Tibial artery (tissue), 4 donors: ENCODE results near the gene PTPN14.

Source experiments
- DNase-seq, 2 donors: peaks; one replicate each; pipeline ENCODE4 v3.0.0-alpha.2; 2019
- H3K27ac ChIP-seq, 2 donors: fragments of 200-600 bp; sonication (generic) in 1 of 2; 1 replicate in 1 of 2; 2 replicates in 1 of 2; pipeline ENCODE4 v1.5.1; 2018 to 2019; ENCODE audit warnings: mild to moderate bottlenecking in 1 of 2
- H3K27me3 ChIP-seq, 2 donors: fragments of 200-600 bp; sonication (generic) in 1 of 2; one replicate each; pipeline versions ENCODE4 v1.5.1 to v1.6.0; 2016 to 2019
- H3K36me3 ChIP-seq, 3 donors: fragments of 200-600 bp; sonication (generic) in 2 of 3; one replicate each; pipeline ENCODE4 v1.5.1; 2016 to 2019; ENCODE audit warnings: mild to moderate bottlenecking in 2 of 3
- H3K4me1 ChIP-seq, 4 donors: fragments of 200-600 bp; sonication (generic) in 2 of 4; 1 replicate in 3 of 4; 2 replicates in 1 of 4; pipeline ENCODE4 v1.5.1; 2016 to 2019
- H3K4me3 ChIP-seq, 2 donors: fragments of 200-600 bp; sonication (generic) in 1 of 2; 1 replicate in 1 of 2; 2 replicates in 1 of 2; pipeline ENCODE4 v1.5.1; 2018 to 2019; ENCODE audit warnings: mild to moderate bottlenecking in 2 of 2
- H3K9me3 ChIP-seq, 3 donors: fragments of 200-600 bp; sonication (generic) in 1 of 3; one replicate each; pipeline ENCODE4 v1.5.1; 2016 to 2019
- CTCF ChIP-seq, 2 experiments: fragments of 200-600 bp in 1 of 2; fragments of 450-650 bp in 1 of 2; IDR thresholded peaks; one replicate each; pipeline ENCODE4 v1.5.1; 2017 to 2019; ENCODE audit warnings: antibody characterized with exemption in 2 of 2, mild to moderate bottlenecking in 1 of 2, moderate library complexity in 1 of 2
- intact Hi-C: fragments of 100-400 bp; cut with DNase I; formaldehyde crosslinking; loops from one replicate; pipeline ENCODE4 v1.15.0; 2023; ENCODE audit warnings: low total_unique reads

PTPN14 gene

GRCh38 chr1:214538496-214538895, 12.9 kb downstream of the PTPN14 start:
- Histone ChIP-seq H3K4me3 (no peak overlapping the region), H3K27ac (no peak overlapping the region)

GRCh38 chr1:214537872-214538473, 13.4 kb downstream of the PTPN14 start:
- intact Hi-C loops, result no loop called here
- no peak for TF ChIP-seq CTCF (IDR thresholded peaks at IDR 0.05)
- H3K9me3 ChIP-seq, result no peaks in the 10 kb centered on the region
- peaks cover 0 to 35% (median 3%) of the 10 kb centered on the region in 4 donors for H3K4me1 ChIP-seq
- peaks cover 0 to 1% (median 0%) of the 10 kb centered on the region in 3 donors for H3K36me3 ChIP-seq
- H3K27ac ChIP-seq, result no peak overlapping the region
- H3K27me3 ChIP-seq, result no peaks in the 10 kb centered on the region
- no peak overlapping the region for H3K4me3 ChIP-seq
- no peak for DNase-seq

More at GRCh38 chr1:214538496-214538895, 12.9 kb downstream of the PTPN14 start:
- H3K9me3 ChIP-seq, result no peaks in the 10 kb centered on the region
- no peak for TF ChIP-seq CTCF (IDR thresholded peaks at IDR 0.05)
- no peaks in the 10 kb centered on the region for H3K27me3 ChIP-seq
- H3K4me1 ChIP-seq, result peaks cover 0 to 36% (median 3%) of the 10 kb centered on the region in 4 donors
- DNase-seq, result no peak
- intact Hi-C loops, result no loop called here
- no peaks in the 10 kb centered on the region for H3K36me3 ChIP-seq

GRCh38 chr1:214537219-214537618, 14.2 kb downstream of the PTPN14 start:
- Histone ChIP-seq H3K36me3 (peaks cover 0 to 9% (median 0%) of the 10 kb centered on the region in 3 donors), H3K4me3 (no peak overlapping the region), H3K27me3 (no peaks in the 10 kb centered on the region), H3K9me3 (no peaks in the 10 kb centered on the region), H3K27ac (no peak overlapping the region), H3K4me1 (peaks cover 0 to 28% (median under 1%) of the 10 kb centered on the region in 4 donors)
- TF ChIP-seq CTCF (IDR thresholded peaks at IDR 0.05), result no peak
- intact Hi-C loops, result no loop called here
- DNase-seq, result no peak

- no peak overlapping the region for H3K27ac ChIP-seq
- H3K4me1 ChIP-seq, result peaks cover 0 to 28% (median 11%) of the 10 kb centered on the region in 4 donors
- H3K4me3 ChIP-seq, result no peak overlapping the region
- no peaks in the 10 kb centered on the region for H3K27me3 ChIP-seq
- no peaks in the 10 kb centered on the region for H3K9me3 ChIP-seq
- DNase-seq, result no peak
- intact Hi-C loops, result no loop called here
- peaks cover 0 to 11% (median 0%) of the 10 kb centered on the region in 3 donors for H3K36me3 ChIP-seq
- no peak for TF ChIP-seq CTCF (IDR thresholded peaks at IDR 0.05)
Measured at GRCh38 chr1:214532070-214532469, 19.3 kb downstream of the PTPN14 start.

- no peak for DNase-seq
- H3K4me3 ChIP-seq, result no peak overlapping the region
- TF ChIP-seq CTCF (IDR thresholded peaks at IDR 0.05), result no peak
- intact Hi-C loops, result no loop called here
- H3K36me3 ChIP-seq, result no peaks in the 10 kb centered on the region
- H3K9me3 ChIP-seq, result no peaks in the 10 kb centered on the region
- H3K27me3 ChIP-seq, result no peaks in the 10 kb centered on the region
- no peak overlapping the region for H3K27ac ChIP-seq
- H3K4me1 ChIP-seq, result peaks cover 0 to 35% (median 14%) of the 10 kb centered on the region in 4 donors
Measured at GRCh38 chr1:214525535-214526019, 25.8 kb downstream of the PTPN14 start.
